ENCODE data around the gene PEX14.

The PEX14 gene

DNA sequence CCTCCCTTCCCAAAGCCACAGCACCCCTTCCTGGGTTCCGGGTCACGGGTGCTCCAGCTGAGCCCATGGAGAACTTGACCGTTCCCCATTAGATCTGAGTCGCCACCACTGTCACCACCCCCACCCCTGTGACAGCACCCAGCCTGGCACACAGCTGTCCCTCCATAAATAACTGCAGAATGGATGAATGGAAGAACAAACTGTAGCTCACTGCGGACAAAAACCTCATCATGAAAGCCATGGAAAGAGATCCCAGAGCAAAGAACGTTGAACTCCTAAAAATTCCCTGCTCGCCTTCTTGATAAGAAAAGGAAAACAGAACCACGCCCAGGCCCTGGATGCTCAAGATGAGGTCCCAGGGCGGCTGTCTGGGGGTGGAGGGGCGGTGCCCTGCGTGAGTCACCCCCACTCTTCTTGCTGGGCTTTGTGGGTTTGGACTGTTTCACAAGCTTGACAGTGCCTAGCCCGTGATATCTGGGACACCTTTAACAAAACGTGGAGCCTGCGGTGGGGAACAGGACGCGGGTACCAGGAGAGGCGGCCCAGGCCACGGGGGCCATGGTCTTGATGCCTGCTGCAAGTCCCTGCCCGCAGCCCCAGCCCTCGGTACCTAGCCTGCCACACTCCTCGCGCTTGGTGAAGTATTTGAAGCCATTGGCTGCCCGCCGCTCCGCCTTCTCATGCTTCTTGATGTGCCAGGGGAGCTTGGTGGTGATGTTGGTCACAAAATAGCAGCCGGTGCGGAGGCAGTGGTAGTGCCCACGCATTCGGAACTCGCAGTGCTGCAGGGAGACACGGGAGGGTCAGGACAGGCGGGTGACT, 169.8 kb downstream of the PEX14 start:
- no peak for DNase-seq (ENCODE audit: low read depth in 1 of 2, low spot score in 1 of 2)

DNA sequence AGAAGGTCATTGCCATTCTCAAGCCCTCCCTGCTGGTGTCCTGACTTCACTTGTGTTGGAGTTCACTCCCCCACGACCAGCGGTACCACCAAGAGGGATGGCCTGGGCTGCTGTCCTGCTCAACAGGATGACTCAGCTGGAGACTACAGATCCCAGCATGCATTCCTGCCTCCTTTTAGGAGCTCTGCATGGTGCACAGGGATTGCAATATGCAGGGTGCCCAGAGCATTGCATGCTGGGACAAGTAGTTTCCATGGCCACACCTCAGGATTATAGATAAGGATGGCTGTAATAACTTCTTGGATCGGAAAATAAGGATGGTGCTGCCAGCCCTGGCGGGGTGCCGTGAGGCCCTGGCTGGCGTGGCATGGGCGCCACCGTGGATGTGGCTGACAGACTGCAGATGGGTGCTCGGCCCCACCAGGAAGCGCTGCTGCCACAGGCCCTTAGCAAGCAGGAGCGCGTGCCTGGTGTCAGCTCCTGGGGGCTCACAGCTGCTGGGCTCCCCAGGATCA, 171.7 kb downstream of the PEX14 start:
- DNase-seq (ENCODE audit: low read depth in 1 of 2, low spot score in 1 of 2): no peak

DNA sequence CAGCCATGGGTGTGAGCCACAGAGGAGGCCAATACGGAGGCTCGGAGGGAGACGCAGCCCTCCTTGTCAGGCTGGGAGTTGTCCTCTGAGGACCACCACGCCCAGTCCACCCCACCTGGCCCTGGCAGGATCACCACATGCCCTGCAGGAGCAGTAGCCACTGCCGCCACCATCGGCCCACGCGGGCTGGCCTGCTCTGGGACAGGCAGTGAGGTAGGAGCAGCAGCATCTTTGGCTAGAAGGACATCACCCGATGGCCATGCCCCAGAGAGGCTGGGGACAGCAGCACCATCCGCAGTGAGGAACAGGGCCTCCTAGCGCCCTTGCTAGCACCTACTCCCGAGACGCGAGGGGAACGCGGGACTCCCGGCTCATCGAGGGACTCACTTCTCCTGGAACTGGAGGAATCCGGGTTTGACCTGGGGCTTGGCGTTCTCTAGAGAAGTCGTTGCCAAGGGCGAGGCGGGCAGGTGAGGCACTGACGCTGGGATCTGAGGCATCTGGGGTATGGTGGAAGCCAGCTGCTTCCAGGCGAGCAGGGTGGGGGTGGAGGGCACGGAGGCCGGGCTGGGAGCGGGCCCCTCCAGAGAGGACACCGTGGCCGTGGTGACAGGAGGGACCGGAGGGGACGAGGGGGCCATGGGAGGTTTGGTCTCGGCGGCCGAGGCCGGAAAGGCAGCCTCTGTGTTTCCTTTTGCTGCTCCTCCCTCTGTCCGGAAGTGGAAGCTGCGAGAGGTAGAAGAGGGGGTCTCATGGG, 172.8 kb downstream of the PEX14 start:
- DNase-seq (ENCODE audit: low read depth in 1 of 2, low spot score in 1 of 2): no peak

DNA sequence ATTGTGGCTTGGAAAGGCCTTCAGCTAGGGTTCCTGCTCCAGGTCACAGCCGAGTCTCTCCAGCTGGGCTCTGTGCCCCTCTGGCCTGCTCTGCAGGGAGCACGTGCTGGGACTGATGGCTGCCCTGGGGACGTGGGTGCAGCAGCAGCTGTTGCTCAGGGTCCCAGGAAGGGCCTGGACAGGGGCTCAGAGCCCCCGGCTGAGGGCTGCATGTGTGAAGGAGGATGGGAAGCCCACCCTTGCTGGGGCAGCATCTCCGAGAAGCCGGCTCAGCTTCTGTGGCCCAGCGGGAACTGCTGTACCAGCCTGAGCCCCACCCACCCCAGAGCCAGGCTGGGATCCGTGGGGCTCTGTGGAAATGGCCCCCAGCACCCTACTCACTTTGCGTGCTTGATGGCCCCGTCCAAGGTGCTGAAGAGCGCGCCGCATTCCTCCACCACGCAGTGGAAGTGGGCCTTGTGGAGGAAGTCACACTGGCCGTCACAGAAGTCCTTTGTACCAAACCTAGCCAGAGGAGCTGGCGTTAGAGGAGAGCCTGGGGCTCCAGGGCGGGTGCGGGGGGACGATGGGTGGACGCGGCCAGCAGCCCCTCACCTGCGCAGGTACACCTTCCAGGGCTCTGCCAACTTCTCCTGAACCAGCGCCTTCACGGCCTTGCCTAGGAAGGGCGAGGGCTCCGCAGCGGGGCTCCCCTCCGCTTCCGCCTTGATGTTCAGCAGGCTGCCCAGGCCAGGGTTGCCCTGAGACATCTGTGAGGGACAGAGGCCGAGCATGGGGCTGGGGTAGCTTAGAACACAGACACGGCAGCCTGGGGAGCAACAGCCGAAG, 174.2 kb downstream of the PEX14 start:
- DNase-seq (ENCODE audit: low read depth in 1 of 2, low spot score in 1 of 2): no peak

DNA sequence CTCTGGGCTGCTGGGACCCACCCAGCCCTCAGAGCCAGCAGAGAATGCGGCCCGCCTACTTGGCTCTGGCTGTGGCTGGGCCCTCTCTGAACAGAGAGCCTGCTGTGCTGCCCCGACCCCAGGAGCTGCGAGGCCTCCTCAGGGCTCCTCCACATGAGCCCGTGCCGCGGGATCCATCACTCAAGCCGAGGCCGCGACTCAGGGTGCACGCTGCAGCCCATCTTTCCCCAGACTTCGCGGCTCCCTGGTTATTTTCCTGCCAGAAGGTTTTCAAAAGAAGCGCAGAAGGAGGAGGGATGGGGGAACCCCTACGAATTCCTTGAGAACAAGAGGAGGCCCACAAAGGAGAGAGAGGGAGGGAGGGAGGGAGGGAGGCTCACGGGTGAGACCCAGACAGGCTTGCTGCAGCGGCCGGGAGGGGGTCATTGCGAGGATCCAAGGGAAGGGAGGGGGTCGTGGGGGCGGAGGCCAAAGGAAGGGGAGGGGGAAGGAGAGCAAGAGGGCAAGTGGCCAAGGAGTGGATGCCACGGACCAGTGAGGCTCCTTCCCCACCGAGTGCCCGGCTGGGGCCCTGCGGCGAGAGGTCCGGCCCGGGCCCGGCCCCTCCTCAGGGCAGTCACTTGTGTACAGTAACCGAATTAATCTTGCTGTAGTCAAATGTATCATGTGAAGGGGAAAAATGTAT, 174.9 kb downstream of the PEX14 start:
- no peak for DNase-seq (ENCODE audit: low read depth in 1 of 2, low spot score in 1 of 2)

DNA sequence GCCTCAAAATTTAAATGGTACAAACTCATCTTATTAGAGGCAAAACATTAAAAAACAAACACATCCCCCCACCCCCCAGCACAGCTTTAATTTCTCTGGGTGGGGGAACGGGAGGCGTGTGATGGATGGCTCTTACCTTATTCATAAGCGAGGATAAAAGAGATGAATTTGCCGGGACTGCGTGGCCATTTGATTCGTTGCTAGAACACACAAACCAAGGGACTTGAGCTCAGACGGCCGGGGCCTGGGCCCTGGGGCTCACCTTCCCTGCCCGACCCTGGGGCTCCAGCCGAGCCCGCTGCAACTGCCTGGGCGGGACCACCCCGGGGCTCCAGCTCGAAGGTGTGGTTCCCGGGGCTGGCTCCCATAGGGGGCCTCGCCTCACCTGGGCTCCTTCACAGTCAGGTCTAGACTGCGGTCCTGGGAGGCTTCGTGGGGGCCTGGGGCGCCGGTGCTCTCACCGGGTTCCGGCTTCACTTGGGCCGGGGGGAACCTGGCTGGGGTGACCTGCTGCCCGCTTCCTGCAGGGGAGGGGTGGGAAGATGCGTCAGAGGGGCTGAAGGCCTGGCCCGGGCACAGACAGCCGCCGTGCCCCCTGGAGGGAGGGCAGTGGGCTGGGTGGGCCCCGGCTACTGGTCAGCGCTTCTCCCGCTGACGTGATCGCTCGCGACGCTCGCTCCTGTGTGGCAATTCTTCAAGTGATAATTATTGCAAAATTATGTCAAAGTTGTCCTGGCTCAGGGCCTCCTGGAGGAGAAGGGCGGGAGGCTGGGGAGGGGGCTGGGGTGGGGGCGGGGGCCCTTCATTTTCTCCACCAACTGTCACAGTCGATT, 176.0 kb downstream of the PEX14 start:
- no peak for DNase-seq (ENCODE audit: low read depth in 1 of 2, low spot score in 1 of 2)

DNA sequence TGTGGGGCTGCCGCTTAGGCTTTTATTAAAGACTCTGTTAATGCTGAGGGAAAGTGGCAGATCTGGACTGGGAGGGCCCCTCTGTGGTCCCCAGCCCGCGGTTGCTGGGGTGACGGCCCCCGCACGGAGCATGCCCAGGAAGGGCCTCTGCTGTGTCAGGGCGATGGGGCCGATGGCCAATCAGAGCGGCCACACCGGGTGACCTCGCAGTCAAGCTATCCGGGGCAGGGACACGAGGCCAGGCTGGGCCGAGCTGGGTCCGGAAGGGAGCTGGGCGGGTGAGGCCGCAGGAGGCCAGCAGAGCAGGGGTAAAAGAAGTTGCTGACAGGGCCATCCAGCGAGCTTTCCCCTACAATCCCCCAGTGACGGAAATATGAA, 176.6 kb downstream of the PEX14 start:
- no peak for DNase-seq (ENCODE audit: low read depth in 1 of 2, low spot score in 1 of 2)

DNA sequence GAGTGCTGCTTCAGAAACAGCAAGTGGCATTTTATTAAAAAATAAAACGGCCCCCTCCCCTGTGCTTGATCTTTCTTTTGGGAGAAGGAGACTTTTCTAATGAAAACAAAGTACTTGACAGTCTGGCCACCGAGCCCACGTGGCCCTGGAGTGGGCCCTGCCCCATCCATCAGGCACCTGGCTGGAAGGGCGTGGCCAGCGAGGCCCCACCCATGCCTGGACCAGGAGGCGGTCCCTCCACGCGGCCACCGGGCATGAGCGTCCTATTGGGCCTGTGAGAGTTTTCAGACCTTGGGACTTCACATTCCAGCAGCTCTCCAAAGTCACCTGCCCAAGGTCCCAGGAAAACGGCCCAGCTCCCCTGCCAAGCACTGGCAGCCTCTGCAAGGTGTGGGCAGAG, 177.0 kb downstream of the PEX14 start:
- no peak for DNase-seq (ENCODE audit: low read depth in 1 of 2, low spot score in 1 of 2)

DNA sequence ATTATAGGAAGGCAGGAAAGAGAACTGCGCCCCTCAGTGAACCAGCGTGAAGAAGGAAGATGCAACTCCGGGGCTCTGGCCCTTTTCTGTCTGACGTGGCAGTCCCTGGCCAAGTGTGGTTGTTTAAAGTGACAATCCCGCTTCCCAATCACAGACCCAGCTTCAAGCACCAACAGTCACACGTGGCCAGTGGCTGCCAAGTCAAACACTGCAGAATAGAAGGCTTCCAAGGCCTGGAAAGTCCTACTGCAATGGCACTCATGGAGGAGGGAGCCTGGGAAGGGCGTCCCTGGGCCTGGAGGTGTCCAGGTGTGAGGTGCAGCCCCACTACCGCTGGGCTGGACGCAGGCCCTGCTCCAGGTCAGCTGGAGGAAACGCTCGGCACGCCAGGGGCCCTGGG, 177.9 kb downstream of the PEX14 start:
- no peak for DNase-seq (ENCODE audit: low read depth in 1 of 2, low spot score in 1 of 2)

DNA sequence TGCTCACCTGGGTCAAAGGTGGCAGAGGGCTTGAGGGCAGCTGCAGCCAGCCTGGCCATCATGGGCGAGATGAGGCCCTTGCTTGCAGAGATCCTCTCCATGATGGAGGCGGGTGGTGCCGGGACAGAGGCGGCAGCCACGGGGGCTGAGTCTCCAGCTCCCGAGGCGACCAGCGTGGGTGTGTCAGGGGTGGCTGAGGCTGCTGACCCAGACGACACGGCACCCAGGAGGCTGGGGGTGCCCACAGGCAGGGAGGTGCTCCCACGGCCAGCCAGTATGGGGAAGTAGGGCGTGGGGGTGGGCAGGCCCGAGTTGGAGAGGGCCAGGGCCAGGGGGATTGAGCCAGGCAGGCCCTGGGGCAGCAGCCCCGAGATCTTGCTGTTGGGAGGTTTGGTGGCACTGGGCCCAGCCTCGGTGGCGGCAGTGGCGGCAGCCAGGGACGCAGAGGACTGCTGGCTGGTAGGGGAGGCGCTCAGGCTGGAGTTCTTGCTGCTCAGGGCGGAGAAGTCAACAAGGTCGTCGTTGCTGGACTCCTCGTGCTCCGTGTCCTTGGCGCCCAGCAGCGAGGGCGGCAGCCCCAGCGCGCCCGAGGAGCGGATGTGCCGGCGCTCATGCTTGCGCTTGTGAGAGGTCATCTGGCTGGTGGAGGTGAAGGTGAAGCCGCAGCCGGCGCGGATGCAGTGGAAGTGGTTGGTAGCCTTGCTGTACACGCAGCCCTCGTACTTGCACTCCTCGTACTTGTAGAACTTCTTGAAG, 178.8 kb downstream of the PEX14 start:
- DNase-seq (ENCODE audit: low read depth in 1 of 2, low spot score in 1 of 2): no peak

DNA sequence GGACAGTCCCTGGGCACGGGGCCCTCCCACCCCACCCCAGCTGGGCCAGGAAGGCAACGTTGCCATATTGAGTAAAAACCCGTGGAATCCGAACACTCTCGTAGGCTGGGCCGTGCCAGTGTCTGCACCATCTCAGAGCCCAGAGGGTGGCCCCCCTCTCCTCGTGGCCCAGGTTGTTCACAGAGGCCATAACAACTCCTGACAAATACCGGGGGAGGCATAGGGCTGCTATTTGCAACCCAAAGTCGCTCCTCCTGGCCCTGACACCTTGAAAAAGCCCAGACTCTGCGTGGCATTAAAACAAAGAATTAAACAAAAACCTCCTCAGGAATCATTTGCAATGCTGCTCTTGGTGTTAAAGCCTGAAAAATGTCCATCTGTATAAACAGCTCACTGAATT, 180.3 kb downstream of the PEX14 start:
- DNase-seq (ENCODE audit: low read depth in 1 of 2, low spot score in 1 of 2): no peak

DNA sequence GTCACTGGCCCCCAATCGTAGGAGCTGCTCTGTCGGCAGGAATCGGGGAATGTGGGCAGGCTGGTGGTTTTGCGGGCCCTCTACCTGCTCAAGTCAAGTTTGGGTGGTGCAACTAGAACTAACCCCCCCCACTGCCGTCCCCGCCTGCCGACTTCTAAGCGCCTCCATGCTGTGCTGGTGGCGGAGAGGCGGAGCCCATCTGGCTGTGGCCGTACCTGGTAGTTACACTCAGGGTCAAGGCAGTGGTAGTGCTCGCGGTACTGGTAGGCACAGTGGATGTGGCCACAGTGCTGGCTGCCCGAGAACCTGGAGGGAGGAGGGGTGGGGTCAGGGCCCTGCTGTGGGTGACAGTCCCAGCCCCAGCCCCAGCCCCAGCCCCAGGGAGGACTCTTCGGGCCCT, 181.7 kb downstream of the PEX14 start:
- DNase-seq (ENCODE audit: low read depth in 1 of 2, low spot score in 1 of 2): no peak

DNA sequence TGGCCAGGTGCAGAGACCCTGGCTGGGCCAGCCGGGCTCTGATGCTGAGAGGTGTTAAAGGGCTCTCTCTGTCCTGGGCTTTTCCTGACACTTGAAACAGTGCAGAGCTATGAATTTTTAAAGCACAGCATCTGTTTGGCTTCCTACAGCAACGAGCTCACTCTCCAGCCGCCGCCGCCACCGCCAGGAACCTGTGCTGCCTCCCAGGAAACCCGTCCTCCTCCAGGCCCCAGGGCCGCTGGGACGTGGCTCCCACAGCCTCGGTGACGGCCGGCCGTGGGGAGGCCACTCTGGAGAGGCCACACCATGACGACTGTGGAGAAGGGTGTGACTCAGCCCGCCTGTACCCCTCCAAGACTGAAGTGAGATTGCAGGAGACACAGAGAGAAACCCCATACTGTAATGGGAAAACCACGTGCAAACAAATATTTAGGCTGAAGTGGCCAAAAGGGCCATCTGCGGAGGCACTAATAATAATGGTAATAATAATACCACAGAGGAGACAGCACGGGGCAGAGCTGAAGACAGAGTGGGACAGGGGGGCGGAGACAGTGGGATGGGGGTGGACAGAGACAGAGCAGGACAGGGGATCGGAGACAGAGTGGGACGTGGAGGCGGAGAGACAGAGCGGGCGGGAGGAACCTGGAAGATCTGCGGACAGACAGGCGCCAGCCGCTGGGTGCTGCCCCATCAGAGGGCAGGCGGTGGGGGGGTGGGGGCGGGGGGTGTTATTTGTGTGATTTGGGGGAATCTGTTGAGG, 182.5 kb downstream of the PEX14 start:
- DNase-seq (ENCODE audit: low read depth in 1 of 2, low spot score in 1 of 2): no peak

DNA sequence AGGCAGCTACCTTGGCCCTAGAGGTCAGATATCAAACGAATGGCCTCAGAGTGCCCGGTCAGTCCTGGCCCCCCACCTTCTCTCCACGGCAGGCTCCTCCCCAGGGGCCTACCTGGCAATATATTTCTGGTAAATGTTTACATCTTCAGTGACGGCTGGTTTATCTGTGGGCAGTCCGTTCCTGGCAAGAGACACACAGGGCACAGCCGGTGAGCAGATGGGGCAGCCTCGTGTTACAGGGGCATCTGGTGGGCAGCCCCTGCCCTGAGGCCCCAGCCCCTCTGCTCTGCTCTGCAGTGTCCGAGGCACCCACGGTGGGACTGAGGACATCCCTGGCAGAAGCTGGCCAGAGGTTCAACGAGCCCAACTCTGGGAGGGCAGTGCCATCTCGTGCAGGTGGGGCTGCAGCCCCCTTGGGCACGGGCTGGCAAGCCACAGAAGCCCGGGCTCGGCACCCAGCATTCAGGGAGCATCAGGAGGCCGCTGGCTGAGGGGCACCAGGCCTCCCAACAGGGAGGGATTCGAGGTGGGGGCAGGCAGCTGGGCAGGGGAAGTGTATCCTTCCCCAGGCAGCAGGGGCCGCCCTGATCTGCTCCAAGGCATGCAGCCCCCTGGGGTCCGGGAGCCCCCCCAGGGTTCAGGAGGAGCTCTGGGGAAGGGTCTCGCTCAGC, 183.8 kb downstream of the PEX14 start:
- no peak for DNase-seq (ENCODE audit: low read depth in 1 of 2, low spot score in 1 of 2)

DNA sequence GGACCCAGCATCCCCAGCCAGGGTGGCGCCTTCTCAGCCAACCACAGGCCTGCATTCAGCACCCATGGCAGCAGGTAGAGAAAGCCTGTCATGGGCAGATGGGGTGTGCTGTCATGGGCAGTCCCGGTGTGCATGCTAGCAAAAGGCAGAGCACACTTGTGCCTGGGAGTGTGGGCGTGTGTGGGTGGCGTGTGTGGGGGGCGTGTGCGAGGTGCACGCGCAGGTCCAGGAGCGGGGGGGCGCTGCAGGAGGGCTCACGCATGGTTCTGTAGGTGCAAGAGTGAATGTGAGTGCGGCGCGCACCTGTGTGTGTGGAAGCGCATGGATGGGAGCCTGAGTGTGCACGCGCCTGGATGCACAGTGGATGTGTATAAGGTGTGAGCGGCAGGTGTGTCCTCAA, 184.5 kb downstream of the PEX14 start:
- no peak for DNase-seq (ENCODE audit: low read depth in 1 of 2, low spot score in 1 of 2)

DNA sequence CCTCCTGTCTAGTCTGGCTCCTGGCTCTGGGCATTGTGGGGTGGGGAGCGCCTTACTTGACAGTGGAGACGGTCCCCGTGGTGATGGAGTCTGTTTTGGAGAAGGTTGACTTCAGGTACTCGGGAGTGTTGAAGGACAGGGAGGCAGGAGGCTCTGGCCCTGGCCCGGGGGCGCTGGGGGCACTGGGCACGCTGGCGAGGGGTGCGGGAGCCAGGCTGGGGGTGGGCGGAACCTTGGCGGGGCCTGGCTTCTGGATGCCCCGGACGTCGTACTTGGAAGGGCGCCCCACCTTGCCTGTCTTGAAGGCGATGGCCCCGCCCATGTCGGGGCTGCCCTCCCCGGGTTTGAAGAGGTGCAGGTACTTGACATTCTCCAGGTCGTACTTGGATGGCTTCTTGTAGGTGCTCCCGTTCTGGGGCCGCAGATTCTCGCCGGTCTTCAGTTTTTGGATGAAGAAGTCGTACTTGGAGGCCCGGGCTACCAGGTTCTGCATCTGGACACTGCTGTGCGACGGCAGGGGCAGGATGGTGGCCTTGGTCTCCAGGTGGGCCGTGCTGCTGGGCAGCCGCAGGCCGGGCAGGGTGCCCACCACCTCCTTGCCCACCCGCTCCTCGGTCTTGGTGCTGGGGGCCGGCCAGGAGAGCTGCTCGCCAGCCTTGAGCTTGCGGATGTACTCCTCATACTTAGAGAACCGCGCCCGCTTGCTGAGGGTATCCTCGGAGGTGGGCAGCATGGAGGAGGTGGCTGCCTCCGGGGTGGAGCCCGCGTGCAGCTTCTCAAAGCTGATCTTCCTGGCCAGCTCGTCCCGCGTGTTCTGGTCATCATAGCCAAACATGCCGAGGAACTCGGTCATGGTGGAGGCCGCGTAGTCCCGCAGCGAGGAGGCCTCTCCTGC, 185.1 kb downstream of the PEX14 start:
- no peak for DNase-seq (ENCODE audit: low read depth in 1 of 2, low spot score in 1 of 2)

DNA sequence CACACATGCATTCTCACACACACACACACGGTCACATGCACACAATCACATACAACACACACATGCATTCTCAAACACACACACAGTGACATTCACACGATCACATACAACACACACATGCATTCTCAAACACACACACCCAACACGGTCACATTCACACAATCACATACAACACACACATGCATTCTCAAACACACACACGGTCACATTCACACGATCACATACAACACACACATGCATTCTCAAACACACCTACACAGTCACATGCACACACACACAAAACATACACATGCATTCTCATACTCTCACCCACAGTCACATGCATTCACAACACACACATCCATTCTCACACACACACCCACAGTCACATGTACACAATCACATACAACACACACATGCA, 186.7 kb downstream of the PEX14 start:
- no peak for DNase-seq (ENCODE audit: low read depth in 1 of 2, low spot score in 1 of 2)

Measured in activated CD4-positive, alpha-beta T cell treated with anti-CD3 and anti-CD28 coated beads, Interleukin-2, amount 50 U/mL, for 24 hours (primary cell).